K562 (cell line): ENCODE data around the gene TBCCD1. TPM values are rescaled to one million over a fixed set of nuclear protein-coding genes. Genes with fewer than 3 reads are reported as not detected.

Experiments
- ATAC-seq: fragments of 200-7000 bp; cut with Tn5 transposase; 3 replicates; pipeline ENCODE4 v1.9.1; 2020; ENCODE audit warnings: moderate library complexity
- BruUV-seq: library from RNA; stranded (reverse); fragments of 400-500 nt; replicated peaks from 2 replicates; lab custom pipeline; 2021; lab: Mats Ljungman, UMichigan
- CTCF ChIA-PET: fragments of 300-600 bp; formaldehyde crosslinking; extraction: SDS; loops from one replicate; lab custom pipeline; 2021; ENCODE audit warnings: low intra/inter-chr PET ratio; lab: Yijun Ruan, JAX
- POLR2A ChIA-PET: fragments of 300-600, 350-650 bp; sonication (Branson Sonifier 250); formaldehyde crosslinking; extraction: SDS; loops from one replicate; lab custom pipeline; 2021; ENCODE audit warnings: antibody characterized with exemption, inconsistent platforms; lab: Yijun Ruan, JAX
- DNase-seq, 4 experiments: peaks; one replicate each; pipeline versions ENCODE4 v3.0.0 to v3.0.0-alpha.2; 2011 to 2018; ENCODE audit warnings: low spot score in 3 of 4, mixed read lengths in 3 of 4; ENCODE audit errors: extremely low read depth in 1 of 4
- FAIRE-seq: peaks from 2 replicates; lab custom pipeline; 2011; peaks lifted over from hg19 to GRCh38; lab: Jason Lieb, UNC
- H2AFZ ChIP-seq: 2 replicates; pipeline ENCODE4 v1.6.0; 2011; ENCODE audit warnings: low read depth, low read length, control low read depth, inconsistent platforms
- H3K27ac ChIP-seq: fragments of 200-600 bp; 3 replicates; pipeline ENCODE4 v1.8.0; 2011; ENCODE audit warnings: low read depth, mild to moderate bottlenecking, control low read depth, inconsistent platforms, low read length, moderate library complexity, mixed read lengths; ENCODE audit errors: extremely low read depth
- H3K27me3 ChIP-seq, 2 experiments: fragments of 300-600 bp in 1 of 2; 2 replicates in 1 of 2; 3 replicates in 1 of 2; pipeline versions ENCODE4 v1.6.0 to v1.8.0; 2011; ENCODE audit warnings: inconsistent platforms in 2 of 2, low read length in 2 of 2, mild to moderate bottlenecking in 1 of 2, mixed read lengths in 1 of 2, moderate library complexity in 1 of 2; ENCODE audit not compliant: control insufficient read depth in 2 of 2, insufficient read depth in 2 of 2
- H3K36me3 ChIP-seq: fragments of 300-600 bp; 3 replicates; pipeline ENCODE4 v1.8.0; 2011; ENCODE audit warnings: mild to moderate bottlenecking, low read length, inconsistent platforms; ENCODE audit not compliant: control insufficient read depth, insufficient read depth
- H3K4me1 ChIP-seq, 2 experiments: fragments of 200-600 bp in 1 of 2; replicated peaks in 1 of 2; 2 replicates in 1 of 2; 3 replicates in 1 of 2; pipeline versions ENCODE4 v1.5.1 to v1.8.0; 2011; ENCODE audit warnings: inconsistent platforms in 2 of 2, low read length in 2 of 2, mild to moderate bottlenecking in 1 of 2, mixed read lengths in 1 of 2, moderate library complexity in 1 of 2; ENCODE audit not compliant: control insufficient read depth in 2 of 2, insufficient read depth in 2 of 2
- H3K4me2 ChIP-seq: 2 replicates; pipeline ENCODE4 v1.6.1; 2011; ENCODE audit warnings: low read length, control low read depth, inconsistent platforms, mixed read lengths; ENCODE audit not compliant: insufficient read depth
- H3K4me3 ChIP-seq: fragments of 200-600 bp; sonication (generic), shearing (Covaris generic); 2 replicates; pipeline ENCODE4 v1.5.1; 2016; ENCODE audit warnings: control low read depth, inconsistent platforms
- H3K79me2 ChIP-seq: fragments of 200-600 bp; 3 replicates; pipeline ENCODE4 v1.8.0; 2011; ENCODE audit warnings: low read length, inconsistent platforms; ENCODE audit not compliant: control insufficient read depth, insufficient read depth
- H3K9ac ChIP-seq, 2 experiments: 2 replicates each; pipeline versions ENCODE4 v1.6.0 to v1.6.1; 2011; ENCODE audit warnings: low read depth in 2 of 2, low read length in 2 of 2, control low read depth in 1 of 2, inconsistent platforms in 1 of 2, mild to moderate bottlenecking in 1 of 2, mixed read lengths in 1 of 2; ENCODE audit not compliant: insufficient read depth in 1 of 2
- H3K9me1 ChIP-seq: one replicate; pipeline ENCODE4 v1.6.0; 2011; ENCODE audit warnings: inconsistent platforms, mild to moderate bottlenecking, low read length, moderate library complexity; ENCODE audit not compliant: control insufficient read depth, insufficient read depth
- H3K9me3 ChIP-seq: replicated peaks from 2 replicates; pipeline ENCODE4 v1.5.1; 2011; ENCODE audit warnings: low read depth, low read length, inconsistent platforms; ENCODE audit not compliant: control insufficient read depth, insufficient read depth
- H4K20me1 ChIP-seq: replicated peaks from 2 replicates; pipeline ENCODE4 v1.6.1; 2011; ENCODE audit warnings: low read length, inconsistent platforms, mixed read lengths; ENCODE audit not compliant: control insufficient read depth, insufficient read depth
- GTF2B ChIP-seq: IDR thresholded peaks from 2 replicates; pipeline ENCODE4 v1.6.1; 2011; ENCODE audit not compliant: insufficient read length; ENCODE audit errors: extremely low read depth
- HBP1 ChIP-seq: fragments of 450-650 bp; formaldehyde crosslinking; IDR thresholded peaks from 2 replicates; pipeline ENCODE4 v1.4.0; 2022; ENCODE audit warnings: missing genetic modification characterization
- KAT2B ChIP-seq: IDR thresholded peaks from one replicate; pipeline ENCODE4 v1.6.1; 2012; ENCODE audit warnings: low read depth, mild to moderate bottlenecking, control low read depth, inconsistent platforms, low read length, moderate library complexity
- MEF2A ChIP-seq: IDR thresholded peaks from 2 replicates; pipeline ENCODE4 v1.6.1; 2011; ENCODE audit warnings: low read depth, mild to moderate bottlenecking, low read length, moderate library complexity; ENCODE audit not compliant: control insufficient read depth
- PCBP1 ChIP-seq: fragments of 200-400 bp; formaldehyde crosslinking; IDR thresholded peaks from 2 replicates; pipeline ENCODE4 v1.6.1; 2018; ENCODE audit warnings: mild to moderate bottlenecking, low read depth, low read length; ENCODE audit not compliant: poor library complexity, severe bottlenecking
- SOX6 ChIP-seq: fragments of 450-650 bp; IDR thresholded peaks from 2 replicates; pipeline ENCODE4 v1.6.1; 2014; ENCODE audit warnings: mild to moderate bottlenecking
- SRSF3 ChIP-seq: fragments of 200-400 bp; formaldehyde crosslinking; IDR thresholded peaks from 2 replicates; pipeline ENCODE4 v1.6.1; 2016; ENCODE audit warnings: mild to moderate bottlenecking, low read length, moderate library complexity; ENCODE audit not compliant: insufficient read depth
- TFE3 ChIP-seq: fragments of 450-650 bp; formaldehyde crosslinking; IDR thresholded peaks from 2 replicates; pipeline ENCODE4 v1.4.0; 2020; ENCODE audit warnings: mild to moderate bottlenecking, mixed read lengths
- THRAP3 ChIP-seq: fragments of 450-650 bp; IDR thresholded peaks from 2 replicates; pipeline ENCODE4 v1.6.1; 2016; ENCODE audit warnings: mild to moderate bottlenecking, inconsistent platforms, borderline replicate concordance
- THRB ChIP-seq: fragments of 450-650 bp; formaldehyde crosslinking; conservative IDR thresholded peaks from 2 replicates; pipeline ENCODE4 v1.4.0; 2022; ENCODE audit warnings: mild to moderate bottlenecking, missing genetic modification characterization
- ZFP36 ChIP-seq: fragments of 150-350 bp; IDR thresholded peaks from 2 replicates; pipeline ENCODE4 v1.6.1; 2018; ENCODE audit warnings: low read length, low read depth; ENCODE audit not compliant: partially characterized antibody
- ZSCAN32 ChIP-seq: fragments of 450-650 bp; formaldehyde crosslinking; IDR thresholded peaks from 2 replicates; pipeline ENCODE4 v1.4.0; 2020; ENCODE audit warnings: mild to moderate bottlenecking, moderate library complexity
- WGBS: fragments of 100-300 bp; shearing (Covaris generic); methylation state at CpG from one replicate; pipeline ENCODE4 v1.1.6; 2016; ENCODE audit warnings: low coverage, mixed read lengths; ENCODE audit not compliant: insufficient coverage; ENCODE audit errors: missing lambda C conversion rate; 5-methylcytosine and 5-hydroxymethylcytosine counted together
- in situ Hi-C: fragments of 300-500 bp; cut with MboI; formaldehyde crosslinking; loops from 4 replicates; pipeline ENCODE4 v1.15.0; 2018; ENCODE audit warnings: inconsistent platforms, mixed read lengths
- intact Hi-C: fragments of 100-400 bp; cut with micrococcal nuclease; formaldehyde crosslinking; loops from 2 replicates; pipeline ENCODE4 v1.14.2; 2022
- polyA plus RNA-seq, 8 experiments: library from polyadenylated mRNA; depleted of rRNA in 4 of 8; stranded (reverse) in 5 of 8; unstranded in 3 of 8; fragments of >200 nt; fragmentation: Nextera tagmentation in 2 of 8; fragmentation: Illumina TruSeq in 1 of 8; extraction: Ambion mirVana in 2 of 8; extraction: Trizol in 1 of 8; gene quantifications; 2 replicates each; pipeline versions ENCODE4 v1.2.1 to v1.2.3, GENCODE V29; 2011 to 2014; ENCODE audit warnings: inconsistent platforms in 1 of 8, missing spikeins in 1 of 8
- total RNA-seq, 7 experiments: library from RNA; depleted of rRNA in 6 of 7; stranded (reverse); fragments of >200 nt in 6 of 7; fragmentation: Illumina TruSeq in 2 of 7; extraction: Trizol in 2 of 7; gene quantifications; 2 replicates each; pipeline versions ENCODE4 v1.2.1 to v1.2.3, GENCODE V29; 2011 to 2021; ENCODE audit warnings: low replicate concordance in 1 of 7
- TF ChIP-seq, protein P1 (sequence below): sonication (generic); formaldehyde crosslinking; IDR thresholded peaks from 2 replicates; pipeline ENCODE4 v1.5.0; 2020; ENCODE audit warnings: missing genetic modification reagents

Gene TBCCD1
- total and polyA plus RNA-seq, 9 of the 15 experiments (the other 6 are each of a cell fraction or from before 2014, with no cell fraction given), result 17.7 to 31.1 (median 21.2) TPM

GRCh38 chr3:186582541-186582940 is 15.4 kb upstream of the TBCCD1 start (continued):
- TF ChIP-seq ZSCAN32 (CRISPR knock-in tag) (no peak), HBP1 (no peak)

- TF ChIP-seq ZFP36 (no peak), THRB (CRISPR knock-in tag) (no peak), MEF2A (no peak), GTF2B (no peak), THRAP3 (no peak), KAT2B (no peak), SOX6 (no peak), TFE3 (CRISPR knock-in tag) (no peak), PCBP1 (no peak), SRSF3 (no peak)
- TF ChIP-seq, protein P1, sequence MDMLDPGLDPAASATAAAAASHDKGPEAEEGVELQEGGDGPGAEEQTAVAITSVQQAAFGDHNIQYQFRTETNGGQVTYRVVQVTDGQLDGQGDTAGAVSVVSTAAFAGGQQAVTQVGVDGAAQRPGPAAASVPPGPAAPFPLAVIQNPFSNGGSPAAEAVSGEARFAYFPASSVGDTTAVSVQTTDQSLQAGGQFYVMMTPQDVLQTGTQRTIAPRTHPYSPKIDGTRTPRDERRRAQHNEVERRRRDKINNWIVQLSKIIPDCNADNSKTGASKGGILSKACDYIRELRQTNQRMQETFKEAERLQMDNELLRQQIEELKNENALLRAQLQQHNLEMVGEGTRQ (CRISPR knock-in tag), result no peak
- no peak overlapping the region for H2AFZ ChIP-seq
- H3K9me3 ChIP-seq, result no peaks in the 10 kb centered on the region
- ATAC-seq (no peak), FAIRE-seq (no peak), DNase-seq (no peak)
- no peak overlapping the region for H3K4me3 ChIP-seq
- no peaks in the 10 kb centered on the region for H3K4me1 ChIP-seq
- WGBS, result 81% methylated on average over 3 of the region's 3 CpGs
- BruUV-seq, result no TSS peak
- H3K36me3 ChIP-seq, result peaks cover 96% of the 10 kb centered on the region
- H3K9me1 ChIP-seq, result no peaks in the 10 kb centered on the region
- no peaks in the 10 kb centered on the region for H3K27me3 ChIP-seq
- CTCF ChIA-PET, result no interaction called here
- H3K9ac ChIP-seq, result no peak overlapping the region
- H4K20me1 ChIP-seq, result no peaks in the 10 kb centered on the region
- intact Hi-C loops, result loop anchor here (5.0 to 10.0 kb wide), 2 partner anchors 37 to 244 kb away; no protein-coding TSS in a partner anchor
- POLR2A ChIA-PET, result interaction anchor here (0.7 to 8.0 kb wide), 3 partner anchors 9 to 193 kb away, joined by 3 to 64 read pairs (median 3); partner anchors contain the start of genes DNAJB11 and TBCCD1
- H3K79me2 ChIP-seq, result no peaks in the 10 kb centered on the region
- no peak overlapping the region for H3K4me2 ChIP-seq
- in situ Hi-C loops, result no loop called here
- no peak overlapping the region for H3K27ac ChIP-seq
These were observed 13.6 kb upstream of the TBCCD1 start for GRCh38 chr3:186580785-186581184.
